Gastrocnemius medialis (tissue), 4 donors: ENCODE measurements around the gene CCDC170.

Experiments used
- CTCF ChIP-seq, 5 experiments: fragments of 450-650 bp in 3 of 5; fragments of 200-600 bp in 2 of 5; sonication (generic) in 2 of 5; IDR thresholded peaks in 4 of 5; conservative IDR thresholded peaks in 1 of 5; 1 replicate in 4 of 5; 2 replicates in 1 of 5; pipeline ENCODE4 v1.5.1; 2016 to 2019; ENCODE audit warnings: antibody characterized with exemption in 5 of 5, mild to moderate bottlenecking in 3 of 5, moderate library complexity in 3 of 5
- POLR2A ChIP-seq, 2 donors: fragments of 450-650 bp; IDR thresholded peaks; one replicate each; pipeline ENCODE4 v1.6.1; 2017; ENCODE audit warnings: antibody characterized with exemption in 2 of 2, mild to moderate bottlenecking in 2 of 2, moderate library complexity in 2 of 2

- TF ChIP-seq CTCF (IDR thresholded peaks at IDR 0.05 in 4 of 5, conservative IDR thresholded peaks at IDR 0.05 in 1 of 5) (no peak), POLR2A (IDR thresholded peaks at IDR 0.05) (no peak)
Observed at GRCh38 chr6:151639750-151640149, 145.9 kb downstream of the CCDC170 start.
